ENCODE results near the gene APOF.
A peak's percentile ranks its signal among the peaks of the same experiment; 100 is the strongest.
"Not testable (repeated sequence)": the region's sequence is repeated elsewhere in the genome, so short reads cannot be mapped to it uniquely, and the experiment has no call there.

Gene APOF, protein sequence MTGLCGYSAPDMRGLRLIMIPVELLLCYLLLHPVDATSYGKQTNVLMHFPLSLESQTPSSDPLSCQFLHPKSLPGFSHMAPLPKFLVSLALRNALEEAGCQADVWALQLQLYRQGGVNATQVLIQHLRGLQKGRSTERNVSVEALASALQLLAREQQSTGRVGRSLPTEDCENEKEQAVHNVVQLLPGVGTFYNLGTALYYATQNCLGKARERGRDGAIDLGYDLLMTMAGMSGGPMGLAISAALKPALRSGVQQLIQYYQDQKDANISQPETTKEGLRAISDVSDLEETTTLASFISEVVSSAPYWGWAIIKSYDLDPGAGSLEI

DNA sequence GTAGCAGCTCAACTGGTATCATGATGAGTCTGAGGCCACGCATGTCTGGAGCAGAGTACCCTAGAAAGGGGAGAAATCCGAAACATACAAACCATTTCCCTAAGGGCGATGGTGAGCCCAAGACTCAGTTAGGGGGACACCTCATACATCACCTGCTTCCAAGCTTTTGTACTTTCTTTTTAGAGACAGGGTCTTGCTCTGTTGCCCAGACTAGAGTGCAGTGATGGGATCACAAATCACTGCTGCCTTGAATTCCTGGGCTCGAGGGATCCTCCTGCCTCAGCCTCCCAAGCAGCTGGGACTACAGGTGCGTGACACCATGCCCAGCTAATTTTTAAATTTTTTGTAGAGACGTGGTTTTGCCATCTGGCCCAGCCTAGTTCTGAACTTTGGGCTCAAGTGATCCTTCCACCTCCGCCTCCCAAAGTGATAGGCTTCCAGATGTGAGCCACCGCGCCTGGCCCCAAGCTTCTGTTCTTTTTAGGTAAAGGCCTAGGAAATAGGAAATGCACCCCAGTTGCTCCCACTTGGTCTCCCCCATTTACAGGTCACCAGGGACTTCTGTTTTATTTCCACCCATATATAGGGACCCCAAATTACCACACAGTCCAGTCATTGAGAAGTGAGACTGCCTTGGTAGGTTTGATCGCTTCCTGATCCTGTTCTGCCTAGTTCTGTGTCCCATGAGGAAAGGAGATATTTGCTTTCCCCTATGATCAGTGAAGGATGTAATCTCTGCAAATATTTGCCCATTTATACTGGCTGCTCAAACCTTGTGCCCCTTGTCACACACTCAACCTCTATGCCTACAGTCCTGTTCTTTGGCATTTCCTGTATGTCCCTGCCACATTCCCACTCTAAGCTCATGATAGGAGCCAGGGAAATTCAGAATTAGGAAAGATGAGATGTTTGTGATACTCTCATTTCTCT, at the start of gene APOF:
Gene APOF (minus strand): TSS at position 728 of the 930 bp plus-strand sequence. CDS start 112 bp downstream, at position 616.
- DNase-seq: no peak

DNA sequence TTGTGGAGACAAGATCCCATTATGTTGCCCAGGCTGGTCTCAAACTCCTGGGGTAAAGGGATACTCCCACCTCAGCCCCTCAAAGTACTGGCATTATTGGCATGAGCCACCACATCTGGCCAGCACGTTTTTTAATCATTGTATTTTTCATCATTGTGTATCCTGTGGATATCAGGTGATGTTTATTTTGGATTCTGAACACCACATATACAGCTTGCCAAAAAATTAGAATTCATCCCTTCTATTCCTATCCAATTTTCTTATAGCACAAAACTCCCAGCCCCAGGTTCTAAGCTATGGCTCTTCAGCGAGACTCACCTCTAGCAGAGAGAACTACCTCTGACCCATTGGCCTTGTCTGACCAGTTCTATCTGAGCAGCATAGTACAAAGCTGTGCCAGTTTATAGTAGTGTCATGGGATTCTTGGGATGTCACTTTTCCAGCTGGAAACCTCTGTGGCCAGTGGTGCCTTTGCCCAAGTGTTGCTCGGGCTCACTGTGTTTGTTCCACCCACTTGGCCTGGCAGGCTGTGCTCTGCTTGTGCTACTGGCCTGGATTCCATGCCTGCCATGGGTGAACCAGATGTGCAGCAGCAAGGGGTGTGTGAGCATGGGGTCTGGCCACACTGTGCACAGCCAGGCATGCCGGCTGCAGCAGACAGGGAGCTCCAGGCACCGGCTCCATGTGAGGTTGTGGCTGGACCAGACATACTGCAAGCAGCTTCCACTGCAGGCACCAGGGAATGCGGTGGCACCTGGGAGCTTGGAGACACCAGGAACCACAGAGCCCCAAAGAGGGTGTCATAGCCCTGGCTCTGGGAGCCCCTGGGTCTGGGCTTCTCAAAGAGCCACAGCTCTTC, 49.4 kb upstream of the APOF start:
- DNase-seq: no peak

DNA sequence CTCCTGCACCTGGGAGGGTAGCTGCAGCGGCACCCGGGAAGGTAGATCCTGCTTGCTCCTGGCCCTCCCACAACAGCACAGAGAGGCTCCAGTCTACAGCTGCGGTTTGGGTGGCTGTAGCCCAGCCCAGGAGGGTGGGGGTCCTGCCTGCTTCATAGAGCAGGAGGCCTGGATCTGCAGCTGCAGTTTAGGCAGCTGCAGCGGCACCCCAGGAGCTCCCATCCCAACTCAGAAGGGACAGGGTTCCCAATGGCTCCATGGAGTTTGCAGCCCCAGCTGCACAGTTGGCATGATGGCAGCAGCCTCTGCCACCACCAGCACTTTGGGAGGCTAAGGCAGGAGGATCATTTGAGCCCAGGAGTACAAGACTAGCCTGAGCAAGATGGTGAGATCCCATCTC, 48.1 kb upstream of the APOF start:
- no peak for DNase-seq

GRCh38 chr12:56408799-56409417, 46.3 kb upstream of the APOF start:
- DNase-seq: no peak

DNA sequence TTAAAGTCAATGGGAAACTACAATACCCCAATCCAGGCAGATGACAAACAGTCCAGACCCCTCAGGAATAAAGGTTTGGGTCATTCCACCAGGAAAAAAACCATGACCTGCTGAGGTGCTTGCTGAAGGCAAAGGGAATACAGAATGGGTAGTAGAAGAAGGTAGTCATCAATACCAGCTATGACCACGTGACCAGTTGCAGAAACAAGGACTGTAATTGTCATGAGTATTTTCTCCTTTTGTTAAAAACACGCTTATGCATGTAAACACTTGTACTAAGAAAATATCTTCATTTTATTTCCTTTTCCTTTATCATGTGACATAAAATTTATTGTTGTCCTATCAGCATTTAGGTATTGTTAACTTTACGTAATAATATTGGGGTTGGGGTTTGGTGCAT, 41.6 kb upstream of the APOF start:
- not testable (repeated sequence) for DNase-seq

- not testable (repeated sequence) for DNase-seq
Measured at GRCh38 chr12:56401612-56402011, 39.0 kb upstream of the APOF start.

DNA sequence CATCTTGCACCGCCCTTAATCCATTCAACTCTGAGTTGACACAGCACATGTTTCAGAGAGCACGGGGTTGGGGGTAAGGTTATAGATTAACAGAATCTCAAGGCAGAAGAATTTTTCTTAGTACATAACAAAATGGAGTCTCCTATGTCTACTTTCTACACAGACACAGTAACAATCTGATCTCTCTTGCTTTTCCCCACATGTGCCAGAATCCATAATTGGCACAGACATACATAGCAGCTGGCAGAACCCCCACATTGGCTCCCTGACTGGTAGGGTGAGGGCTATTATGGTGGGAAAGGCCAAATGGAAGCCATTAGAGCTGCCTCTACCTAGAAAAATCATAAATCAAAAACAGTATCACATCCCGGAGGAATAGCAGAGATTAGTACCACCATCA, 38.5 kb upstream of the APOF start:
- DNase-seq: not testable (repeated sequence)

DNA sequence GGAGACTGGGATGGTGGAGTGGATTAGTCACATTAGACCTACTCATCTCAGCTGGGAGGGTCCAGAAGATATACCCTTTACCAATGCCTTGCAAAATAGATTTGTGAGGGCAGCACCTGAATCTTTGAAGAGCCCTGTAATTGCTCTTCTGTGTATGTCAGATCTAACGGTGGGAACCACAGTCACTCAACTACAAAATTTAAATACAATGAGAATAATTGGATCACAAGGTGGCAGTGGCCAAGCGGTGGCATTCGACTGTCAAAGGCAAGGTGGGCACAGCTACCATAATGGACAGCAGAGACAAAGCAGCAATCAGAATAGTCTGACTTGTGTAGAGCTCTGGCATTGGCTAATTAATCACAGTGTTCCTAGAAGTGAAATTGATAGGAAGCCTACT, 36.8 kb upstream of the APOF start:
- DNase-seq: not testable (repeated sequence)

DNA sequence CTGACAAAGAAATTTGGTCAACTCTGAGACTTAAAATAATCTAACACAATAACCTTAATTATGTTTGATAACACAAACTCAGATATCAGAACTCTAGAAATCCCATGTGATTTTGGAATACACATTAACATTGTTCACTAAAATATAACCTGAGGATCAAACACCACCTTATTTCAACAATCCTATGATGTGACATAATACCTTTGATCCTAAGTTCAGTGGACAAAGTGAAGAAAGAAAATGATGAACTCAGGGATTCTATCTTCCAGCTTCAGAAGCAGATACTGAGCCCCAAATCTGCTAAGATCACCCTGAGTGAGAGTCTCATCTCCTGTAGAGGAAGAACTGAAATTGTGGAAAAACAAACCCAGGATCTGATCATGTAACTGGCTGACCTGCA, 35.7 kb upstream of the APOF start:
- DNase-seq: no peak

DNA sequence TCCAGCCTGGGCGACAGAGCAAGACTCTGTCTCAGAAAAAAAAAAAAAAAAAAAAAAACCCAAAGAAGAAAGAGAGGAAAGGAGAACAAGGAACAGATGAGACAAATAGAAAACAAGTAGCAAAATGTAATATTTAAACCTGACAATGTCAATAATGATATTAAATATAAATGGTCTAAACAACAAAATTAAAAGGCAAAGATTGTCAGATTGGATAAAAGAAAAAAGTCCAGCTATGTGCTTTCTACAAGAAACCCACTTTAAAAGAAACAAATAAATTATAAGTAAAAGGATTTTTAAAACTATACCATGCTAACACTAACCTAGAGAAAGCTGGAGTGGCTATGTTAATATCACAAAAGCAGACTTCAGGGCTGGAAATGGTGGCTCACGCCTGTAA, 29.7 kb upstream of the APOF start:
- DNase-seq: no peak

DNA sequence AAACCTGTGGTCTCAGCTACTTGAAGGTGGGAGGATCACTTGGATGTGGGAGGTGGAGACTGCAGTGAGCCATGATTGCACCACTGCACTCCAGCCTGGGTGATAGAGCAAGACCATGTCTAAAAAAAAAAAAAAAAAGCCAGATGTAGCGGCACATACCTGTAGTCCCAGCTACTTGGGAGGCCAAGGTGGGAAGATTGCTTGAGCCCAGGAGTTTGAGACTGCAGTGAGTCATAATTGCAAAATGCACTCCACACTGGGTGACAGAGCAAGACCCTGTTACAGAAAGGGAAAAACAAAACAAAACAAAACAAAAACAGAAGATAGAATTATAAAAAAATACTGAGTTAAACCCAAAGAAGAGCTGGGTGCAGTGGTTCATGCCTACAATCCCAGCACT, 29.1 kb upstream of the APOF start:
- no peak for DNase-seq

DNA sequence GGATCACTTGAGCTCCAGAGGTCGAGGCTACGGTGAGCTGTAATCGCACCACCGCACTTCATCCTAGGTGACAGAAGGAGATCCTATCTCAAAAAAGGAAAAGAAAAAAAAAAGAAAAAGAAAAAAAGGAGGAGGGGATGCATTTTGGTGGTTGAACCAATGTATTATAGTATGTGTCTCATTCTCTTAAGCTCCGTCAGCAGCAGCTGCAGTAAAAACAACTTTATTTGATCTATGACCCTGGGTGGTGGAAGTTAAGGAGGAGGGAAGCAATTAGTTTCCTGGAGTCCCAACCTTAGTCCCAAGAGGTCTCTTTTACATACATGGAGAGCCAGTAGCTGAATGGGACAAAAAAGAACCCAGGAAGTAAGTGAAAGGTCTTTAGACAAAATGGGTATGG, 26.8 kb upstream of the APOF start:
- no peak for DNase-seq

DNA sequence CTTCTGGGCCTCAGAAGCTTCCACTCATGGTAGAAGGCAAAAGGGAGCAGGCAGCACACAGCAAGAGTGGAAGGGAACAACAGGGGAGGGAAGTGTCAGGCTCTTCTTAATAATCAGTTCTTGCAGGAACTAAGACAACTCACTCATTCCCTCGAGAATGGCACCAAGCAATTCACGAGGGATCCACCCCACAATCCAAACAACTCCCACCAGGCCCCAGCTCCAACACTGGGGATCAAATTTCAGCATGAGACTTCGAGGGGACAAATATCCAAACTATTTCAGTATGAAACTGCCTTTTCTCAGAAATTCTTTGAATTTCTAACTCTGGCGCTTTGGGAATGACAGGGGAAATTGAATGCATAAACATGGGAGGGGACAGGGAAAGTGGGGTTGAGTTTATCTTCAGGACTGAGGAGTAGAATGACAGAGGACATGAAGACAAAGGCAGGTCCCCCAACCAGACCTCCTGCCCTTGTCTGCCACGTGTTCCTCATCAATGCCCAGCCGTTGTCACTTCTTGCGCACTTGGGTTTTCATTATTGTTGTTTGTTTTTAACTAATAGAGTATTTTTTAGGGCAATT, 24.6 kb upstream of the APOF start:
- peak; percentile 65 for DNase-seq

GRCh38 chr12:56385873-56386272, 23.2 kb upstream of the APOF start:
- DNase-seq: no peak

DNA sequence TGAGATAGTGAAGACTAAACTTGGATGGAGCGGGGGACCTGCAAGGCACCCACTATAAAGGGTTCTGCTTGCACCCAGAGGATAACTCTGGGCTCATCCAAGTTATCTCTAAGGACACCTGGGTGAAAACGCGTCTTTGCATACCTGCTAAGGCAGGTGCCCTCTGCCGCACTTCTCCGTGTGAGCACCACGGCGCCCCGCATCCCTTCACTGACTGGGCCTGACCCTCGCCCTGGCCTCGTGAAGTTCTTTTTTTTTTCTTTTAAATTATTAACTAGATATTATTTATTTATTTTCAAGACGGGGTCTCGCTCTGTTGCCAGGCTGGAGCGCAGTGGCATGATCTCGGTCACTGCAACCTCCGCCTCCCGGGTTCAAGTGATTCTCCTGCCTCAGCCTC, 20.0 kb upstream of the APOF start:
- DNase-seq: no peak

GRCh38 chr12:56377989-56378316, 15.3 kb upstream of the APOF start:
- no peak for DNase-seq

DNA sequence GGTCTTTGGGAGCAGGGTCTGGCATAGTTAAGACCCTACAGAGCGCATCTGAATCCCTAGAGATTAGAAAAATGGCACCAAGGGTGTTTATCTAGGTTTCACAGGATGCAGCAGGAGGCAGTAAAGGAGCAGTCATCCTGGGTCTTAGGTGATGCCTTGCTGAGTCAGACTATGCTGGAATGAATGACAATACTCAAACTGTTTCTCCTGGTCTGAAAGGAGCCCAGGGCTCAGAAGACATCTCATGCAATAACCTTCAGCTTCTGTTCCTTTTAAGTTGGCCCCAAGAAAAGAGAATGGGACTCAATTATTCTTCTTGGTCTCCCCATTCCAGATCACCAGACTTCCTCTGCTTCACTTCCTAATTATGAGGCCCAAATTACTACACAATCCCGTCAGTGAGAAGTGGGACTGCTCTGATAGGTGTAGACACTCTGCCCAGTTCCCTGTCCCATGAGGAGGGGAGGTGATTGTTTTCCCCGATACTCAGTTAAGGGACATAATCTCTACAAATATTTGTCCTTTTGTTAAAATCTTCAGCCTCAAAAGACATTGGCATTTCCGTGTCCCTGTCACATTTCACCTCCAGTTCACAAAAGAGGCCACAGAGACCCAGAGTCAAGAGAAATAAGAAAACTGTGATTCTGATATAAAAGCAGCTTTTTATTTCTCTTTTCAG, 14.8 kb upstream of the APOF start:
- DNase-seq: peak; percentile 27

DNA sequence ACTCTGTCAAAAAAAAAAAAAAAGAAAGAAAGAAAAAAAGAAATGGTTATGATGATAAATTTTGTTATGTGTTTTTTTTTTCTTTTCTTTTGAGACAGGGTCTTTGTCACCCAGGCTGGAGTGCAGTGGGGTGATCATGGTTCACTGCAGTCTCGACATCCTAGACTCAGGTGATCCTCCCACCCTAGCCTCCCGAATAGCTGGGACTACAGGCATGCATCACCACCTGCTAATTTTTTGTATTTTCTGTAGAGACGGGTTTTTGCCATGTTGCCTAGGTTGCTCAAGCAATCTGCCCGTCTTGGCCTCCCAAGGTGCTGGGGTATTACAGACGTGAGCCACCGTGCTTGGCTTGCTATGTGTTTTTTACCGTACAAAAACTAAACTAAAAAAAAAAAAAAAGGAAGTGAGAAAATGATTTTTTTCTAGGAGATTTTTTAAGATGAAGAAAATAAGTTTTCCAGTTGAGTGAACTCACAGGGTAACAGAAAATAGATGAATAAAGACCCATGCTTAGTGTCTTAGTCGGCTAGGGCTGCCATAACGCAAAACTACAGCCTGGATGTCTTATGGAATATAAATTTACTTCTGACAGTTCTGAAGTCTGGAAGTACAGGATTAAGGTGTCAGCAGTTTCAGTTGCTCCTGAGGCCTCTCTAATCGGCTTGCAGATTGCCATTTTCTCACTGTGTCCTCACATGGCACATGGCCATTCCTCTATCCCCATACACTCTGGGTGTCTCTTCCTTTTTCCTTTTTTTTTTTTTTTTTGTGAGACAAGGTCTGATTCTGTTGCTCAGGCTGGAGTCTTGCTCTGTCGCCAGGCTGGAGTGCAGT, 13.2 kb upstream of the APOF start:
- DNase-seq: no peak

- no peak for DNase-seq
Measured at GRCh38 chr12:56374726-56375597, 12.3 kb upstream of the APOF start.

DNA sequence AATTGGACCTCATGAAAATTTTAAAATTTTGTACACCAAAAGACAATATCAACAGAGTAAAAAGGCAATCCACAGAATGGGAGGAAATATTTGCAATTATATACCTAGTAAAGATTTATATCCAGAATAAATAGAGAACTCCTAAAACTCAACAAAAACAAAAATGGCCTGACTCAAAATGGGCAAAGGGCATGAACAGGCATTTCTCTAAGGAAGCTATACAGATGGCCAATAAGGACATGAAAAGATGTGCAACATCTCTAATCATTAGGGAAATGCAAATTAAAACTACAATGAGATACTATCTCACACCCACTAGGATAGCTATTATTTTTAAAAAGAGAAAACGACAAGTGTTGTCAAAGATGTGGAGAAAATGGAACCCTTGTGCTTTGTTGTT, 10.9 kb upstream of the APOF start:
- DNase-seq: no peak
